22Rv1 (cell line): ENCODE data around the gene RNASE12.

Experiments
- ZFX ChIP-seq: fragments of 450-650 bp; IDR thresholded peaks from 2 replicates; pipeline ENCODE4 v1.6.1; 2017; ENCODE audit warnings: antibody characterized with exemption, borderline replicate concordance
- TF ChIP-seq, protein P1 (sequence below): fragments of 450-650 bp; IDR thresholded peaks from 2 replicates; pipeline ENCODE4 v1.5.1; 2017; ENCODE audit warnings: mild to moderate bottlenecking

DNA sequence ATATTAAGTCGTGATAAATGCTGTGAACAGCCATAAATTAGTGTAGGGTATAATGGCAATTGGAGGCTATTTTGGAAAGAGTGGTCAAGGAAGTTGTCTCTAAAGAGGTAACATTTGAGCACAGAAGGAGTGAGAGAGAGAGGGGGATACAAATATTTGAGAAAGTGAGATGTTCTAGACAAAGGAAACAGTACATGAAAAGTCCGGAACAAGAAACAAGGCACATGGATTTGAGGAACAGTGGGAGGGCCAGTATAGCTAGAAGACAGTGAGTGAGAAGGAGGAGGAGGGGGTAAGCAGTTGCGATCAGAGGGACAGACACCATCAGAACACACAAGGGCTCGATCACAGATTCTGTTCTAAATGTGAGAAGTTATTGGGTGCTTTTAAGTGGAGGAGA lies 20.1 kb upstream of the RNASE12 start:
- TF ChIP-seq, protein P1, sequence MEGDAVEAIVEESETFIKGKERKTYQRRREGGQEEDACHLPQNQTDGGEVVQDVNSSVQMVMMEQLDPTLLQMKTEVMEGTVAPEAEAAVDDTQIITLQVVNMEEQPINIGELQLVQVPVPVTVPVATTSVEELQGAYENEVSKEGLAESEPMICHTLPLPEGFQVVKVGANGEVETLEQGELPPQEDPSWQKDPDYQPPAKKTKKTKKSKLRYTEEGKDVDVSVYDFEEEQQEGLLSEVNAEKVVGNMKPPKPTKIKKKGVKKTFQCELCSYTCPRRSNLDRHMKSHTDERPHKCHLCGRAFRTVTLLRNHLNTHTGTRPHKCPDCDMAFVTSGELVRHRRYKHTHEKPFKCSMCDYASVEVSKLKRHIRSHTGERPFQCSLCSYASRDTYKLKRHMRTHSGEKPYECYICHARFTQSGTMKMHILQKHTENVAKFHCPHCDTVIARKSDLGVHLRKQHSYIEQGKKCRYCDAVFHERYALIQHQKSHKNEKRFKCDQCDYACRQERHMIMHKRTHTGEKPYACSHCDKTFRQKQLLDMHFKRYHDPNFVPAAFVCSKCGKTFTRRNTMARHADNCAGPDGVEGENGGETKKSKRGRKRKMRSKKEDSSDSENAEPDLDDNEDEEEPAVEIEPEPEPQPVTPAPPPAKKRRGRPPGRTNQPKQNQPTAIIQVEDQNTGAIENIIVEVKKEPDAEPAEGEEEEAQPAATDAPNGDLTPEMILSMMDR: no peak
- no peak for TF ChIP-seq ZFX
